Type B pancreatic cell (in vitro differentiated cells): ENCODE data around the gene PDLIM5. TPM values are rescaled to one million over a fixed set of nuclear protein-coding genes. Genes with fewer than 3 reads are reported as not detected.

ENCODE experiments used
- DNase-seq: peaks from one replicate; pipeline ENCODE4 v3.0.0; 2021; ENCODE audit warnings: mixed read lengths; ENCODE audit not compliant: unreplicated experiment; ENCODE audit errors: extremely low spot score
- H3K27ac Mint-ChIP-seq: 2 replicates; pipeline ENCODE4 v1.8.0; 2021; ENCODE audit warnings: mild to moderate bottlenecking, mixed read lengths
- H3K27me3 Mint-ChIP-seq: 2 replicates; pipeline ENCODE4 v1.8.0; 2021; ENCODE audit warnings: mixed read lengths
- H3K36me3 Mint-ChIP-seq: 2 replicates; pipeline ENCODE4 v1.8.0; 2021; ENCODE audit warnings: mixed read lengths
- H3K4me1 Mint-ChIP-seq: one replicate; pipeline ENCODE4 v1.8.0; 2021; ENCODE audit warnings: mixed read lengths; ENCODE audit not compliant: unreplicated experiment
- H3K4me3 Mint-ChIP-seq: 2 replicates; pipeline ENCODE4 v1.8.0; 2021; ENCODE audit warnings: mild to moderate bottlenecking, mixed read lengths
- H3K9me3 Mint-ChIP-seq: 2 replicates; pipeline ENCODE4 v1.8.0; 2021; ENCODE audit warnings: mixed read lengths
- total RNA-seq: library from RNA; stranded (reverse); gene quantifications from 2 replicates; pipeline ENCODE4 v1.2.1, GENCODE V29; 2021; ENCODE audit warnings: low replicate concordance
- TF ChIP-seq, protein P1 (sequence below): fragments of 200-600 bp; sonication (generic); conservative IDR thresholded peaks from 2 replicates; pipeline ENCODE4 v1.5.0; 2021; ENCODE audit warnings: antibody characterized with exemption, mild to moderate bottlenecking

Gene PDLIM5
- total RNA-seq, 1 donor from 2014 or later = 76.7 TPM

DNA sequence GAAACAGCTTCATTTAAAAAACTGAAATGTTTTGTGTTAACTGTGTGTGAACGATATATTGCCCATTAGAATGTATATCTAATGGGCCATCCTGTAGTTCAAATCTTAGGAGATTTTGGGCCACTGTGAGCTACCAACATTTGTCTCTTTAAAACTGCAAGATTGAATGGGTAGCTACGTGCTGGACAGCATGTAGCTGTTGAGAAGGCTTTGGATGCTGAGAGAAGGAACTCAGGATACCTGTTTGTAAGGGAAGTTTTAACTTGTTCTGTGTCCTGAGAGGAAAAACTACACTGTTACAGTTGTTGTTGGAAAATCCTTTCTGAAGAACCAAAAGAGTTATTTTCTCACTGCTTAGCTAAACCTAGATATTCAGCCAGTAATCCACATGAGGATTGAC is 45.9 kb downstream of the PDLIM5 start:
- no peaks in the 10 kb centered on the region for H3K27me3 Mint-ChIP-seq
- TF ChIP-seq, protein P1, sequence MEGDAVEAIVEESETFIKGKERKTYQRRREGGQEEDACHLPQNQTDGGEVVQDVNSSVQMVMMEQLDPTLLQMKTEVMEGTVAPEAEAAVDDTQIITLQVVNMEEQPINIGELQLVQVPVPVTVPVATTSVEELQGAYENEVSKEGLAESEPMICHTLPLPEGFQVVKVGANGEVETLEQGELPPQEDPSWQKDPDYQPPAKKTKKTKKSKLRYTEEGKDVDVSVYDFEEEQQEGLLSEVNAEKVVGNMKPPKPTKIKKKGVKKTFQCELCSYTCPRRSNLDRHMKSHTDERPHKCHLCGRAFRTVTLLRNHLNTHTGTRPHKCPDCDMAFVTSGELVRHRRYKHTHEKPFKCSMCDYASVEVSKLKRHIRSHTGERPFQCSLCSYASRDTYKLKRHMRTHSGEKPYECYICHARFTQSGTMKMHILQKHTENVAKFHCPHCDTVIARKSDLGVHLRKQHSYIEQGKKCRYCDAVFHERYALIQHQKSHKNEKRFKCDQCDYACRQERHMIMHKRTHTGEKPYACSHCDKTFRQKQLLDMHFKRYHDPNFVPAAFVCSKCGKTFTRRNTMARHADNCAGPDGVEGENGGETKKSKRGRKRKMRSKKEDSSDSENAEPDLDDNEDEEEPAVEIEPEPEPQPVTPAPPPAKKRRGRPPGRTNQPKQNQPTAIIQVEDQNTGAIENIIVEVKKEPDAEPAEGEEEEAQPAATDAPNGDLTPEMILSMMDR = no peak

GRCh38 chr4:94498502-94498901 is 46.8 kb downstream of the PDLIM5 start:
- Mint-ChIP-seq H3K9me3 (no peaks in the 10 kb centered on the region), H3K4me1 (no peaks in the 10 kb centered on the region), H3K4me3 (no peak overlapping the region), H3K36me3 (peaks cover 3% of the 10 kb centered on the region), H3K27me3 (no peaks in the 10 kb centered on the region), H3K27ac (no peak overlapping the region)
- TF ChIP-seq, protein P1 = no peak
- DNase-seq = no peak

More for the DNA sequence above, 45.9 kb downstream of the PDLIM5 start:
- no peak overlapping the region for H3K27ac Mint-ChIP-seq
- H3K4me1 Mint-ChIP-seq = no peaks in the 10 kb centered on the region
- no peaks in the 10 kb centered on the region for H3K9me3 Mint-ChIP-seq
- no peak for DNase-seq
- H3K36me3 Mint-ChIP-seq = peaks cover 3% of the 10 kb centered on the region
- no peak overlapping the region for H3K4me3 Mint-ChIP-seq

DNA sequence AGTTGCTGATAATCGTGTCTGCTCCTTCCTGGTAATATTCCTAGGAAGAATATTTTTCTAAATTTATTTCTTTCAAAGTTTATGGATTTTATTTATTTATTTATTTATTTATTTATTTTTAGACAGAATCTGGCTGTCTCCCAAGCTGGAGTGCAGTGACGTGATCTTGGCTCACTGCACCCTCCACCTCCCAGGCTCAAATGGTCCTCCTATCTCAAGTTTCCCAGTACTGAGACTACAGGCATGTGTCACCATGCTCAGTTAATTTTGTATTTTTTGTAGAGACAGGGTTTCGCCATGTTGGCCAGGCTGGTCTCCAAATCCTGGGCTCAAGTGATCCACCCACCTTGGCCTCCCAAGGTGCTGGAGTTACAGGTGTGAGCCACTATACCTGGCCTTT is 48.9 kb downstream of the PDLIM5 start:
- Mint-ChIP-seq H3K4me1 (no peaks in the 10 kb centered on the region), H3K27ac (no peak overlapping the region), H3K4me3 (no peak overlapping the region), H3K36me3 (no peaks in the 10 kb centered on the region), H3K27me3 (no peaks in the 10 kb centered on the region), H3K9me3 (no peaks in the 10 kb centered on the region)
- TF ChIP-seq, protein P1 = no peak
- DNase-seq = no peak

GRCh38 chr4:94504545-94504944 is 52.8 kb downstream of the PDLIM5 start:
- TF ChIP-seq, protein P1 = no peak
- Mint-ChIP-seq H3K9me3 (no peaks in the 10 kb centered on the region), H3K4me3 (no peak overlapping the region), H3K27me3 (no peaks in the 10 kb centered on the region), H3K27ac (no peak overlapping the region), H3K4me1 (peaks cover 9% of the 10 kb centered on the region), H3K36me3 (no peaks in the 10 kb centered on the region)
- no peak for DNase-seq

- H3K27ac Mint-ChIP-seq = no peak overlapping the region
- no peak overlapping the region for H3K4me3 Mint-ChIP-seq
- TF ChIP-seq, protein P1 = no peak
- no peaks in the 10 kb centered on the region for H3K9me3 Mint-ChIP-seq
- no peak for DNase-seq
- H3K27me3 Mint-ChIP-seq = no peaks in the 10 kb centered on the region
- H3K4me1 Mint-ChIP-seq = peaks cover 9% of the 10 kb centered on the region
- peaks cover 7% of the 10 kb centered on the region for H3K36me3 Mint-ChIP-seq
Observed at GRCh38 chr4:94506822-94507221, 55.1 kb downstream of the PDLIM5 start.

DNA sequence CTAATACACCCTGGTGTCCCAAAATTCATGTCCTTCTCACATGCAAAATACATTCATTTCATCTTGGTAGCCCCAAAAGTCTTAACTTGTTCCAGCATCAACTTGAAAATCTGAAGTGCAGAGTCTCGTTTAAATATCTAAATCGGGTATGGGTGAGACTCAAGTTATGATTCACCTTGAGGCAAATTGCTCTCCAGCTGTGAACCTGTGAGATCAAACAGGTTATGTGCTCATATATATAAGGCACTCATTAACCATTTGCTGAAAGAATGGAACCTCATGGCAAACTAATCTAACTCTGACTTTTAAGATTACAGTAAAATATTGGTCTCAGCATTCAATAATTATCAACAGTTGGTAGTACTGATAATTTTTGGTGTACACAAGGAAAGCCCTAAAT is 55.5 kb downstream of the PDLIM5 start:
- DNase-seq = no peak
- H3K36me3 Mint-ChIP-seq = peaks cover 7% of the 10 kb centered on the region
- no peak overlapping the region for H3K27ac Mint-ChIP-seq
- H3K4me3 Mint-ChIP-seq = no peak overlapping the region
- H3K27me3 Mint-ChIP-seq = no peaks in the 10 kb centered on the region
- peaks cover 9% of the 10 kb centered on the region for H3K4me1 Mint-ChIP-seq
- TF ChIP-seq, protein P1 = no peak
- no peaks in the 10 kb centered on the region for H3K9me3 Mint-ChIP-seq
